ENCODE measurements around the gene ZNF367. TPM values are rescaled to one million over a fixed set of nuclear protein-coding genes. Genes with fewer than 3 reads are reported as not detected.
A peak's percentile ranks its signal among the peaks of the same experiment; 100 is the strongest.

Gene ZNF367
- total RNA-seq, 4 donors from 2014 or later, result 1.9 to 7.0 (median 3.0) TPM

DNA sequence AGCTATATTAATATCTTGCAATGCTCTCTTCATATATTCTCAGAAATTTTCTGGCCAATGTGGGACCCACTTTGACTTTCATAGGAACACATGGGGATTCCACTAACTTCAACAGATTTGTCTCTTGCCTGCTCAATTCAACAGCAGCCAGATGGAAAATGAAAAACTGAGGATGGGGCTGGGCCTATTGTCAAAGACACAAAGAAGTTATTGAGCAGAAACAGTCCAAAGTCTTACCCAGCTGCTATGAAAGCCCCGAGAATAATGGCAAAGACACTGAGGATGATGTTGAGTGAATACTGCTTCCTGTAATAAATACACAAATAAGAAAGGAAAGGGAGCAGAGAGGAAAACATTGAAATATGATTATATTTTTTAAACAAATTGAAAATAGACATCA, 67.3 kb downstream of the ZNF367 start:
- 74% methylated on average over 1 of the region's 1 CpG for WGBS

DNA sequence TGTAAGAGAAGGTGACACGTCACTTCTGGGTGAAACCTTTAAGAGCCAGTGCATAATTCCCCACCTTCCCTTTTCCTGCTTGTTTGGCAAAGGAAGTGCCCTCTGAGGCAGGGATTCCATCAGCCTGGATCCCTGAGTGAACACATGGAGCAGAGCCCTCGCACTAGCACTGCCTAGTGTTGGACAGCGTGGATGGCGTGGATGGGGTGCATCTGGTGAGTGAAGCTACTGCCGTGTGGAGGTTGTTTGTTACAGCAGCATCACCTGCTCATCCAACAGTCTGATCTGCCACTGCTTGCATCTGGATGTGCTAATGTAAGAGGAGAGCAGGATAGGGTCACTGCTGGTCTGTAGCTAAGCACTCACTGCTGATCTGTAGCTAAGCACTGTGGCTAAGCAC, 69.9 kb downstream of the ZNF367 start:
- WGBS, result 99% methylated on average over 5 of the region's 5 CpGs
- Histone ChIP-seq H3K4me1 (peaks cover 6% of the 10 kb centered on the region), H3K9me3 (no peaks in the 10 kb centered on the region), H3K36me3 (peaks cover 13% of the 10 kb centered on the region), H3K4me3 (no peak overlapping the region), H3K27me3 (no peaks in the 10 kb centered on the region), H3K27ac (no peak overlapping the region)
- no peak for TF ChIP-seq EP300 (IDR thresholded peaks at IDR 0.05)
- DNase-seq (ENCODE audit: low spot score in 2 of 2), result no peak

More for the DNA sequence above, 67.3 kb downstream of the ZNF367 start:
- H3K27me3 ChIP-seq, result no peaks in the 10 kb centered on the region
- peaks cover 20% of the 10 kb centered on the region for H3K36me3 ChIP-seq
- H3K4me1 ChIP-seq, result no peaks in the 10 kb centered on the region
- DNase-seq (ENCODE audit: low spot score in 2 of 2), result no peak
- no peak overlapping the region for H3K4me3 ChIP-seq
- no peak overlapping the region for H3K27ac ChIP-seq
- TF ChIP-seq POLR2AphosphoS5 (IDR thresholded peaks at IDR 0.05), result no peak
- TF ChIP-seq EP300 (IDR thresholded peaks at IDR 0.05), result no peak
- H3K9me3 ChIP-seq, result no peaks in the 10 kb centered on the region

DNA sequence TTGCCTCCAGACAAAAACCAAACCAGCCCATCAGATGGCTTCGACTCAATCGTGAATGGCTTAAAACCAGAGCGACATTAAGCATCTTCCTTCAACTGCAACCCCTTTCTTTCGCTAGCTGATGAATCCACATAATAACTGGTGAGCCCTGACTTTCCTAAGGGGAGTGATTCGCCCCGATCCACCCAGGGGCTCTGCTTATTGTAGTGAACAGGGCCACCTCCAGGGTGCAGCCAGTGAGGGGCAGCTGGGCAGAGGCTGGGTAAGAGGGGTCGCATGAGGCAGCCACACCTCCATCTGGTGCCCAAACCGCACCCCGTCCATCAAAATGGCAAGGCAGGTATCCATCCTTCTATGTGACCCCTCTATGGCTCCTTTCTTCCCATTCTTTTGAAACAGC, 72.6 kb downstream of the ZNF367 start:
- no peaks in the 10 kb centered on the region for H3K27me3 ChIP-seq
- H3K4me1 ChIP-seq, result peaks cover 6% of the 10 kb centered on the region
- WGBS, result 90% methylated on average over 9 of the region's 9 CpGs
- no peak overlapping the region for H3K27ac ChIP-seq
- no peak for DNase-seq (ENCODE audit: low spot score in 2 of 2)
- peaks cover 9% of the 10 kb centered on the region for H3K36me3 ChIP-seq
- no peaks in the 10 kb centered on the region for H3K9me3 ChIP-seq
- no peak overlapping the region for H3K4me3 ChIP-seq
- TF ChIP-seq POLR2AphosphoS5 (IDR thresholded peaks at IDR 0.05), result no peak

DNA sequence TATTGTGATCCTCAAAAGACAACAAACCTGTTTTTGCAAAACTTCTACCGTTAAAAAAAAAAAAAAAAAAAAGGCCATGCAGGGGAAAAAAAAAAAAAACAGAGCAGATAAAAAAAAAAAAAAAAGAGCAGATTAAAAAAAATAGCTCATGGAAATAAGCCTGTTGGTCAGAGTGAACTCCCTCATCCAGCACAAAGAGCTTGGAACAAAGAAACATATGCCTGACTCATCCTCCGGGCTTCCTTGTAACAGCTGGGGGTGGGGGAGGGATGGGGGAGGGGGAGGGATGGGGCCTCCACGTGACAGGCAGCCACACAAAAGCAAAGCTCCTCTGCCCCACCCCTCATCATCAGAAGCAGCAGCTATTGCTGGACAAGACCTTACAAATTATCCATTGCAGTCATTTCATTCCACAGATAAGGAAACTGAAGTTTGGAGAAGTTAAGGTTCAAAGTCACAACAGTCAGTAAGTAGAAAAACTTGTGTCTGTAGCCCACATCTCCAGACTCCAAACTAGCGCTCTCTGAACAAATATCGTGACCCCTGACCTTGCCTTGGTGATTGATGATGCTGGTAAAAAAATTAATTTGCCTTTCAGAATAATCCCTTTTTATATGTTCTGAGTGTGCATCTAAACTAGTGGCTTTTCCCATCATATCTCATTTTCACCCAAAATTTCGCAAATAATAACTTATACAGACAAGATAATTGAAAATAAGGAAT, 73.6 kb downstream of the ZNF367 start:
- Histone ChIP-seq H3K36me3 (peaks cover 9% of the 10 kb centered on the region), H3K9me3 (no peaks in the 10 kb centered on the region), H3K27me3 (no peaks in the 10 kb centered on the region), H3K27ac (no peak overlapping the region), H3K4me1 (peaks cover 6% of the 10 kb centered on the region), H3K4me3 (no peak overlapping the region)
- no peak for TF ChIP-seq POLR2A (IDR thresholded peaks at IDR 0.05)
- no peak for TF ChIP-seq POLR2AphosphoS5 (IDR thresholded peaks at IDR 0.05)
- TF ChIP-seq EP300 (IDR thresholded peaks at IDR 0.05), result no peak
- TF ChIP-seq, protein P1, sequence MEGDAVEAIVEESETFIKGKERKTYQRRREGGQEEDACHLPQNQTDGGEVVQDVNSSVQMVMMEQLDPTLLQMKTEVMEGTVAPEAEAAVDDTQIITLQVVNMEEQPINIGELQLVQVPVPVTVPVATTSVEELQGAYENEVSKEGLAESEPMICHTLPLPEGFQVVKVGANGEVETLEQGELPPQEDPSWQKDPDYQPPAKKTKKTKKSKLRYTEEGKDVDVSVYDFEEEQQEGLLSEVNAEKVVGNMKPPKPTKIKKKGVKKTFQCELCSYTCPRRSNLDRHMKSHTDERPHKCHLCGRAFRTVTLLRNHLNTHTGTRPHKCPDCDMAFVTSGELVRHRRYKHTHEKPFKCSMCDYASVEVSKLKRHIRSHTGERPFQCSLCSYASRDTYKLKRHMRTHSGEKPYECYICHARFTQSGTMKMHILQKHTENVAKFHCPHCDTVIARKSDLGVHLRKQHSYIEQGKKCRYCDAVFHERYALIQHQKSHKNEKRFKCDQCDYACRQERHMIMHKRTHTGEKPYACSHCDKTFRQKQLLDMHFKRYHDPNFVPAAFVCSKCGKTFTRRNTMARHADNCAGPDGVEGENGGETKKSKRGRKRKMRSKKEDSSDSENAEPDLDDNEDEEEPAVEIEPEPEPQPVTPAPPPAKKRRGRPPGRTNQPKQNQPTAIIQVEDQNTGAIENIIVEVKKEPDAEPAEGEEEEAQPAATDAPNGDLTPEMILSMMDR (IDR thresholded peaks at IDR 0.05), result no peak
- 39% methylated on average over 6 of the region's 6 CpGs for WGBS
- DNase-seq (ENCODE audit: low spot score in 2 of 2), result peak in 1 of 2 donors; percentile 69

DNA sequence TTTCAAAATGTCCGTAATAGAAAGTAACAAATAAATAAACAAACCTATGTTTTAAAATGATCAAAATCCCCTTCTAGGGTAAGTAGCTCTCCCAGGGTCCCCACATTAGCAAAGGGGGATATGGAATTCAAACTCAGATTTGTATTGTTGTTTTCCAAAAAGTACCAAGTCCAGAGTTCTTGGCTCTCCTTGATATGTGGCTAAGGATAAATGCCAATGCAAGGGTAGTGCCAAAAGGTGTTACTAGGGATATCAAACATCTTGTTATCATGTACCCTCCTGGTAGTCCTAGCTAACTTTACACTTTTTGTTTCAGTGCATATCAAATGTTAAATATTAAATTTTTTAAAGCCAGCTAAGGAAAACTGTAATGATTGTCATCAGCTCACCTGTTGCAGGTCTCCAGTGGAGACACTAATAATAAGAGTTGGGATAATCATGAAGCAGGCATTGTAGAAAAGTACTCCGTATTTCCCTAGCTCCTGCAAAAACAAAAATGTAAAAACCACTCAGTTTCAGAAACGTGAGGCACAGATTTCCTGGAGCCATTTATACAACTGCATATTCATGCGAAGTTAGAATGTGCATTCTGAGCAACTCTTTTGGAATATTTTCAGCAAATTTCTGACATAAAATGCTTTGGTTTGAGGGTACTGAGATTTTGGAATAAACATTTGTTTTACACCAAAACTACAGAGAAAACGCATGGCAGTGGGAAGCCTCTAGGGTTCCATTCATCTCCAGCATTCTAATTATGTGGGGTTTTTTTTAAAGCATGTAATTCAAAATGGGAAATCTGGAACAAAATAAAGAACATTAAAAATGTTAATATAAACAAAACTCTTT, 74.4 kb downstream of the ZNF367 start:
- TF ChIP-seq, protein P1 (IDR thresholded peaks at IDR 0.05), result no peak
- no peak for TF ChIP-seq POLR2AphosphoS5 (IDR thresholded peaks at IDR 0.05)
- TF ChIP-seq EP300 (IDR thresholded peaks at IDR 0.05), result no peak
- TF ChIP-seq POLR2A (IDR thresholded peaks at IDR 0.05), result no peak
- no peak overlapping the region for H3K27ac ChIP-seq
- 65% methylated on average over 5 of the region's 5 CpGs for WGBS
- peaks cover 8% of the 10 kb centered on the region for H3K36me3 ChIP-seq
- H3K4me3 ChIP-seq, result no peak overlapping the region
- no peak for DNase-seq (ENCODE audit: low spot score in 2 of 2)
- peaks cover 6% of the 10 kb centered on the region for H3K4me1 ChIP-seq
- no peaks in the 10 kb centered on the region for H3K9me3 ChIP-seq
- no peaks in the 10 kb centered on the region for H3K27me3 ChIP-seq

DNA sequence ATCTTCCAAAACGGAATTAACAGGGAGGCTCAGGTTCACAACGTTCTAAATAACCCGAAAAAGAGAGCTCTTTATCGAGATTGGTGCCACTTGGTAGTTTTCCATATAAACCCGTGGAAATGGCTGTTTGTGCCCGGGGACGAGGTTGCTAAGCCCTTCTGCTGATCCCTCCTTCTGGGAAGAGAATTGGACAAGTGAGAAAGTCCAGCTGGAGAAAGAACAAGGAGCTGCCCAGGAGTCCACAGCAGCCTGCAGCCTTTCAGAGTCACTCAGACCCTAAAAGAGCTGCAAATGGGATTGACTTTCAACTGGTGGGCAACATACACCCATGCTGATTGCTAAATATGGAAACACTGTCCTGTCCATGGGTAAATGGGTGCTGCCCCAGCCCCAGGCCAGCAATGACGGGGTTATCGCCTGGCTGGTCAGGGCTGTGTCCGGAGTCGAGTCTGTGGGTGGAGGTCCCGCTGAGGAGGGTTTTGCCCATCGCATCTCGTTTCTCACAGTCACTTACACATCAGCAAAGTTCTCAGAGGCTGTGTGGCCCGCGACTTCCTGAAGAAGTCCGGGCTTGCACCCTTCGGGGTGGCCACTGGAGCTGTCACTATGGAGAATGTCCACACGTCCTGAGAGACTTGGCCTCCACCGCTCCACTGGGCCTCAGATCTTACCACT, 75.5 kb downstream of the ZNF367 start:
- WGBS, result 89% methylated on average over 18 of the region's 20 CpGs
- Histone ChIP-seq H3K36me3 (no peaks in the 10 kb centered on the region), H3K9me3 (no peaks in the 10 kb centered on the region), H3K4me1 (peaks cover 6% of the 10 kb centered on the region), H3K27ac (no peak overlapping the region), H3K4me3 (no peak overlapping the region), H3K27me3 (no peaks in the 10 kb centered on the region)
- no peak for TF ChIP-seq POLR2AphosphoS5 (IDR thresholded peaks at IDR 0.05)
- no peak for TF ChIP-seq EP300 (IDR thresholded peaks at IDR 0.05)
- DNase-seq (ENCODE audit: low spot score in 2 of 2), result no peak

DNA sequence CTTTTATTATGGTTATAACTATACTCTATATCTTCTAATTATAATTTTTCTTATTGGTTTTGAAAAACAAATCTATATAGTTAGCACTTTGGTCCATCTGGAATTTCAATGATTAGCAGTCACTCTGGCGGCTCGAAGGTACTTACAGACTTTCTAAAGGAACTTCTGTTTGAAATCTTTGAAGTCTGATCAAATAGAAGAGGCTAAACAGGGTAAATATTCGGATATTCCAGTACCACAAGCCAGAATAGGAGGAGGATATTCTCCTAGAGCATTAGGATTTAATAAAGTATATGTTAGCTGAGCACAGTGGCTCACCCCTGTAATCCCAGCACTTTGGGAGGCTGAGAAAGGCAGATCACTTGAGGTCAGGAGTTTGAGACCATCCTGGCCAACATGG, 77.5 kb downstream of the ZNF367 start:
- peaks cover 6% of the 10 kb centered on the region for H3K4me1 ChIP-seq
- no peak overlapping the region for H3K4me3 ChIP-seq
- no peaks in the 10 kb centered on the region for H3K27me3 ChIP-seq
- DNase-seq (ENCODE audit: low spot score in 2 of 2), result no peak
- no peaks in the 10 kb centered on the region for H3K36me3 ChIP-seq
- no peaks in the 10 kb centered on the region for H3K9me3 ChIP-seq
- TF ChIP-seq, protein P1 (IDR thresholded peaks at IDR 0.05), result no peak
- no peak for TF ChIP-seq EP300 (IDR thresholded peaks at IDR 0.05)
- no peak for TF ChIP-seq POLR2A (IDR thresholded peaks at IDR 0.05)
- TF ChIP-seq POLR2AphosphoS5 (IDR thresholded peaks at IDR 0.05), result no peak
- no peak overlapping the region for H3K27ac ChIP-seq
- 92% methylated on average over 3 of the region's 3 CpGs for WGBS

All from suprapubic skin (tissue), 4 donors.